Measurements from ENCODE around the gene QPRT. TPM values are rescaled to one million over a fixed set of nuclear protein-coding genes. Genes with fewer than 3 reads are reported as not detected.

QPRT gene
- total RNA-seq, 2 donors from 2014 or later: 0.95 to 1.3 TPM

GRCh38 chr16:29673501-29673900, 5.5 kb upstream of the QPRT start:
- TF ChIP-seq, protein P1, sequence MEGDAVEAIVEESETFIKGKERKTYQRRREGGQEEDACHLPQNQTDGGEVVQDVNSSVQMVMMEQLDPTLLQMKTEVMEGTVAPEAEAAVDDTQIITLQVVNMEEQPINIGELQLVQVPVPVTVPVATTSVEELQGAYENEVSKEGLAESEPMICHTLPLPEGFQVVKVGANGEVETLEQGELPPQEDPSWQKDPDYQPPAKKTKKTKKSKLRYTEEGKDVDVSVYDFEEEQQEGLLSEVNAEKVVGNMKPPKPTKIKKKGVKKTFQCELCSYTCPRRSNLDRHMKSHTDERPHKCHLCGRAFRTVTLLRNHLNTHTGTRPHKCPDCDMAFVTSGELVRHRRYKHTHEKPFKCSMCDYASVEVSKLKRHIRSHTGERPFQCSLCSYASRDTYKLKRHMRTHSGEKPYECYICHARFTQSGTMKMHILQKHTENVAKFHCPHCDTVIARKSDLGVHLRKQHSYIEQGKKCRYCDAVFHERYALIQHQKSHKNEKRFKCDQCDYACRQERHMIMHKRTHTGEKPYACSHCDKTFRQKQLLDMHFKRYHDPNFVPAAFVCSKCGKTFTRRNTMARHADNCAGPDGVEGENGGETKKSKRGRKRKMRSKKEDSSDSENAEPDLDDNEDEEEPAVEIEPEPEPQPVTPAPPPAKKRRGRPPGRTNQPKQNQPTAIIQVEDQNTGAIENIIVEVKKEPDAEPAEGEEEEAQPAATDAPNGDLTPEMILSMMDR (IDR thresholded peaks at IDR 0.05): no peak
- Histone ChIP-seq H3K27ac (no peak overlapping the region), H3K4me3 (no peak overlapping the region), H3K9me3 (no peaks in the 10 kb centered on the region), H3K4me1 (ENCODE audit: control insufficient read depth in 1 of 2, low read depth in 2 of 2) (no peaks in the 10 kb centered on the region), H3K36me3 (no peaks in the 10 kb centered on the region), H3K27me3 (replicated peaks; ENCODE audit: insufficient read depth) (no peaks in the 10 kb centered on the region)
- no peak for ATAC-seq (ENCODE audit: insufficient number of reproducible peaks, low FRiP score, low read depth)
- no peak for DNase-seq (ENCODE audit: low spot score)

- no peaks in the 10 kb centered on the region for H3K9me3 ChIP-seq
- H3K27ac ChIP-seq: no peak overlapping the region
- H3K4me1 ChIP-seq (ENCODE audit: control insufficient read depth in 1 of 2, low read depth in 2 of 2): peaks cover 0 to under 1% of the 10 kb centered on the region in 2 donors
- no peaks in the 10 kb centered on the region for H3K36me3 ChIP-seq
- H3K27me3 ChIP-seq (replicated peaks; ENCODE audit: insufficient read depth): no peaks in the 10 kb centered on the region
- DNase-seq (ENCODE audit: low spot score) (no peak), ATAC-seq (ENCODE audit: insufficient number of reproducible peaks, low FRiP score, low read depth) (no peak)
- TF ChIP-seq, protein P1 (IDR thresholded peaks at IDR 0.05): no peak
- no peak overlapping the region for H3K4me3 ChIP-seq
Measured at GRCh38 chr16:29674188-29674587, 4.8 kb upstream of the QPRT start.

- H3K4me1 ChIP-seq (ENCODE audit: control insufficient read depth in 1 of 2, low read depth in 2 of 2): peaks cover 0 to 5% of the 10 kb centered on the region in 2 donors
- no peak overlapping the region for H3K27ac ChIP-seq
- H3K4me3 ChIP-seq: no peak overlapping the region
- H3K36me3 ChIP-seq: no peaks in the 10 kb centered on the region
- H3K9me3 ChIP-seq: no peaks in the 10 kb centered on the region
- DNase-seq (ENCODE audit: low spot score): no peak
- H3K27me3 ChIP-seq (replicated peaks; ENCODE audit: insufficient read depth): no peaks in the 10 kb centered on the region
- TF ChIP-seq, protein P1 (IDR thresholded peaks at IDR 0.05): no peak
- no peak for ATAC-seq (ENCODE audit: insufficient number of reproducible peaks, low FRiP score, low read depth)
Measured at GRCh38 chr16:29675811-29676643, 3.0 kb upstream of the QPRT start.

DNA sequence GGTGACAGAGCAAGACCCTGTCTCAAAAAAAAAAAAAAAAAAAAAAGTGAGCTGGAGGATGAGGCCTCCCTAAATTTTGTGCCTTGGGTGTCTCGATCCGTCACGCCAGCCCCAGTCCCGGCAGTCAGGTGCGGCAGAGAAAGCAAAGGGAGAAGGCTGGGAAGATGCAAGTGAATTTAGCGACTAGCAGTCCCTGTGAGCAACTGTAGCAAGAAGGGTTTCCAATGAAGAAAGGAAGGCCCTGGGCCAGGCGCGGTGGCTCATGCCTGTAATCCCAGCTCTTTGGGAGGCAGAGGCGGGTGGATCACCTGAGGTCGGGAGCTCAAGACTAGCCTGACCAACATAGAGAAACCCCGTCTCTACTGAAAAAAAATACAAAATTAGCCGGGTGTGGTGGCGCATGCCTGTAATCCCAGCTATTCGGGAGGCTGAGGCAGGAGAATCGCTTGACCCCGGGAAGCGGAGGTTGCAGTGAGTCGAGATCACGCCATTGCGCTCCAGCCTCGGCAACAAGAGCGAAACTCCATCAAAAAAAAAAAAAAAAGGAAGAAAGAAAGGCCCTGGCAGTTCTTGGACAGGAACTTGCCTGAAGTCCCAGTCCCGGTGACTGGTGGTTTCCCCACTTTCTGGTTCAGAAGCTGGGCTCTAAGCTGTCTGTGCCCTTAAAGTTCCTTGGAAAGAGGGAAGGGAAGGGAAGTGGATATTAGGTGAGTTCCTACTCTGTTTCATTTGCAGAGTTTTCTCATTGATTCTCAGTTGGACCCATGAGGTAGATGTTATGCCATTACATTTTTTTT, 1.8 kb upstream of the QPRT start:
- DNase-seq (ENCODE audit: low spot score): no peak
- Histone ChIP-seq H3K27me3 (replicated peaks; ENCODE audit: insufficient read depth) (no peaks in the 10 kb centered on the region), H3K4me1 (ENCODE audit: control insufficient read depth in 1 of 2, low read depth in 2 of 2) (peaks cover 0 to 5% of the 10 kb centered on the region in 2 donors), H3K4me3 (no peak overlapping the region), H3K36me3 (no peaks in the 10 kb centered on the region), H3K9me3 (no peaks in the 10 kb centered on the region), H3K27ac (no peak overlapping the region)
- no peak for ATAC-seq (ENCODE audit: insufficient number of reproducible peaks, low FRiP score, low read depth)
- TF ChIP-seq, protein P1 (IDR thresholded peaks at IDR 0.05): no peak

- no peaks in the 10 kb centered on the region for H3K36me3 ChIP-seq
- no peak for ATAC-seq (ENCODE audit: insufficient number of reproducible peaks, low FRiP score, low read depth)
- TF ChIP-seq, protein P1 (IDR thresholded peaks at IDR 0.05): no peak
- H3K4me3 ChIP-seq: no peak overlapping the region
- H3K4me1 ChIP-seq (ENCODE audit: control insufficient read depth in 1 of 2, low read depth in 2 of 2): peaks cover 0 to 5% of the 10 kb centered on the region in 2 donors
- H3K27me3 ChIP-seq (replicated peaks; ENCODE audit: insufficient read depth): no peaks in the 10 kb centered on the region
- DNase-seq (ENCODE audit: low spot score): no peak
- no peaks in the 10 kb centered on the region for H3K9me3 ChIP-seq
- H3K27ac ChIP-seq: no peak overlapping the region
Measured at GRCh38 chr16:29680180-29680598, 1.2 kb downstream of the QPRT start.

All from thoracic aorta (tissue), 2 donors.